GM23248 (cell line): ENCODE data around the gene RRP8.

Experiments
- EZH2 ChIP-seq: fragments of 200-600 bp; sonication (generic); IDR thresholded peaks from 2 replicates; pipeline ENCODE4 v1.6.1; 2018; ENCODE audit warnings: antibody characterized with exemption, mild to moderate bottlenecking; ENCODE audit not compliant: insufficient read depth, poor library complexity, severe bottlenecking
- EZH2phosphoT487 ChIP-seq: fragments of 200-600 bp; sonication (generic); IDR thresholded peaks from 2 replicates; pipeline ENCODE4 v1.6.1; 2018; ENCODE audit warnings: antibody characterized with exemption, moderate library complexity, mild to moderate bottlenecking, low read depth; ENCODE audit not compliant: insufficient read depth

GRCh38 chr11:6612213-6613041, 9.0 kb upstream of the RRP8 start, which contains the start of gene TAF10:
- TF ChIP-seq EZH2, result no peak
- no peak for TF ChIP-seq EZH2phosphoT487
